SU-DHL-6 (cell line): Measurements from ENCODE around the gene LDB1.

Experiments used
- EZH2phosphoT487 ChIP-seq: fragments of 200-600 bp; sonication (generic), shearing (Covaris generic); conservative IDR thresholded peaks from 2 replicates; pipeline ENCODE4 v1.6.1; 2018; ENCODE audit warnings: mild to moderate bottlenecking, antibody characterized with exemption, low read length, moderate library complexity, mixed read lengths
- TF ChIP-seq, protein P1 (sequence below): fragments of 200-600 bp; sonication (generic); IDR thresholded peaks from one replicate; pipeline ENCODE4 v1.5.1; 2017; ENCODE audit warnings: antibody characterized with exemption, mild to moderate bottlenecking, low read length, moderate library complexity; ENCODE audit not compliant: insufficient read depth, poor library complexity, severe bottlenecking

DNA sequence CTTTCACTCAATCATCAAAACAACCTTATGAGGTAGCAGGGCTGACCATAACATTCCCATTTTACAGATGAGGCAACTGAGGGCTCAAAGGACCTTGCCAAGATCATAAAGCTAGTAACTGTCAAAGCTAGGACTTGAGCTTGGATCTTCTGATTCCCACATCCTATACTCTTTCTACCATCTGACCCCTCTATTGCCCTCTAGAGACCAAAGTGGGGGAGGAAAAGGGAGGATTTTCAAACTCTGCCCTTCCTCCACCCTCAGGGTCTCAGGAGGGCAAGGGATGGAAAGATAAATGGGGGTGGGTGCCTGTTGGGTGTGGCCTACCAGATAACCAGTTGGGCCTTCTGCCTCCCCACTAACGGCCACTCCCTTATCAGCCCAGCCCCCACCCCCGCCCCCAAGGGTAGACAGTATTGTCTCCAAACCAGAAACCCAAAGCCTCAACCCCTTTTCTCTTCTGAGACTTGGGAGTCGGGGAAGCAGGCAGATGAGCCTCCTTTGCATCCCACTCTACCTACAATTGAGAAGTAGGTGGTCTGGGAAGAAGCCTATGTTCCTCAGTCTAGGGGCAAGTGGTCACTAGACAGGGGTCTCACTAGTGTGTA is 7.9 kb downstream of the LDB1 start:
- TF ChIP-seq, protein P1, sequence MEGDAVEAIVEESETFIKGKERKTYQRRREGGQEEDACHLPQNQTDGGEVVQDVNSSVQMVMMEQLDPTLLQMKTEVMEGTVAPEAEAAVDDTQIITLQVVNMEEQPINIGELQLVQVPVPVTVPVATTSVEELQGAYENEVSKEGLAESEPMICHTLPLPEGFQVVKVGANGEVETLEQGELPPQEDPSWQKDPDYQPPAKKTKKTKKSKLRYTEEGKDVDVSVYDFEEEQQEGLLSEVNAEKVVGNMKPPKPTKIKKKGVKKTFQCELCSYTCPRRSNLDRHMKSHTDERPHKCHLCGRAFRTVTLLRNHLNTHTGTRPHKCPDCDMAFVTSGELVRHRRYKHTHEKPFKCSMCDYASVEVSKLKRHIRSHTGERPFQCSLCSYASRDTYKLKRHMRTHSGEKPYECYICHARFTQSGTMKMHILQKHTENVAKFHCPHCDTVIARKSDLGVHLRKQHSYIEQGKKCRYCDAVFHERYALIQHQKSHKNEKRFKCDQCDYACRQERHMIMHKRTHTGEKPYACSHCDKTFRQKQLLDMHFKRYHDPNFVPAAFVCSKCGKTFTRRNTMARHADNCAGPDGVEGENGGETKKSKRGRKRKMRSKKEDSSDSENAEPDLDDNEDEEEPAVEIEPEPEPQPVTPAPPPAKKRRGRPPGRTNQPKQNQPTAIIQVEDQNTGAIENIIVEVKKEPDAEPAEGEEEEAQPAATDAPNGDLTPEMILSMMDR: no peak
- TF ChIP-seq EZH2phosphoT487: no peak
